GM19463 (cell line): ENCODE measurements around the gene GSK3B.
"Not testable (repeated sequence)": the region's sequence is repeated elsewhere in the genome, so short reads cannot be mapped to it uniquely, and the experiment has no call there.

ENCODE experiments used
- ATAC-seq: cut with Tn5 transposase; IDR thresholded peaks from one replicate; pipeline ENCODE4 v1.9.1; 2021; ENCODE audit warnings: mild to moderate bottlenecking, moderate library complexity; ENCODE audit not compliant: unreplicated experiment

GSK3B gene

DNA sequence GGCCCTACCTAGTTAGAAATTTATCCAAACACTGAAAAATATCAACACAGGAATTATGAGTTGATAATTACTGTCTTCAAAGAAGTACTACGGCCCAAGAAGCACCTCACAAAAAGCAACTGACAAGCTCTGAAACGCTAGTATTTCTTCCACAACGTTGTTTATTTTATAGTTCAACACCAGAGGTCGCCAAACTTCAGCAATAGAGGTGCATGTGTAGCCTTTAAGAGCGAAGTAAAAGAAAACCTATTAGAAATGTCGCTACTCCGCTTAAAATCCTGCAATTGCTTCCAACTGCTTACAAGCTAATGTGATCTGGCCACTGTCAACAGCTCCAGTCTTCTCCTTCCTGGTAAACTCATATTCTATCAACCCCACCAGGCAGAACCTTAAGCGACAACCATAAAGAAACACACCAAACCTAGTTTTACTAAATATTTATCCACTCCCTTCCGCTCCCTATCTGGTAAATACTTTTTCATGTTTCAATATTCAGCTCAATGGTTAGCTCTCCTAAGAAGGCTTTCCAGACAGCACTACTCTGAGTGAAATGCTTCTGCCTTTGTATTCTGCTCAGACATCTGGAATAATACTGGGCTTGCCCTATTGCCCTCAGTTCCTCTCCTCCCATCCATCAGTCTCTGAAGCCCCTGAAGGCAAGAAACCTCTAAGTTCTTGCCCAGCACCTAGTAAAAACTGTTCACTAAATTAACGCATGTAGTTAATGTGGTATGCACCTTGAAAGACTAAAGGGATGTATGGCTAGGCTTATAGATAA is 202.1 kb downstream of the GSK3B start:
- peak; percentile 63 for ATAC-seq

DNA sequence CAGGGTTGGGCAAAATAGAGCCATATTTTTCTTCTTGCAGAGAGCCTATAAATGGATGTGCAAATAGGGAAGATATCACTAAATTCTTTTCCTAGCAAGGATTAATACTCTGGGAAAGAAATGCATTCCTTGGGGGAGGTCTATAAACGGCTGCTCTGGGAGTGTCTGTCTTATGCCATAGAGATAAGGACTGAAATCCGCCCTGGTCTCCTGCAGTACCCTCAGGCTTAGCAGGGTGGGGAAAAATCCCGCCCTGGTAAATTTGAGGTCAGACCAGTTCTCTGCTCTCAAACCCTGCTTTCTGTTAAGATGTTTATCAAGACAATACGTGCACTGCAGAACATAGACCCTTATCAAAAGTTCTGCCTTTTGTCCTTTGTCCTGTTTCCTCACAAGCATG is 205.6 kb downstream of the GSK3B start:
- ATAC-seq = not testable (repeated sequence)

DNA sequence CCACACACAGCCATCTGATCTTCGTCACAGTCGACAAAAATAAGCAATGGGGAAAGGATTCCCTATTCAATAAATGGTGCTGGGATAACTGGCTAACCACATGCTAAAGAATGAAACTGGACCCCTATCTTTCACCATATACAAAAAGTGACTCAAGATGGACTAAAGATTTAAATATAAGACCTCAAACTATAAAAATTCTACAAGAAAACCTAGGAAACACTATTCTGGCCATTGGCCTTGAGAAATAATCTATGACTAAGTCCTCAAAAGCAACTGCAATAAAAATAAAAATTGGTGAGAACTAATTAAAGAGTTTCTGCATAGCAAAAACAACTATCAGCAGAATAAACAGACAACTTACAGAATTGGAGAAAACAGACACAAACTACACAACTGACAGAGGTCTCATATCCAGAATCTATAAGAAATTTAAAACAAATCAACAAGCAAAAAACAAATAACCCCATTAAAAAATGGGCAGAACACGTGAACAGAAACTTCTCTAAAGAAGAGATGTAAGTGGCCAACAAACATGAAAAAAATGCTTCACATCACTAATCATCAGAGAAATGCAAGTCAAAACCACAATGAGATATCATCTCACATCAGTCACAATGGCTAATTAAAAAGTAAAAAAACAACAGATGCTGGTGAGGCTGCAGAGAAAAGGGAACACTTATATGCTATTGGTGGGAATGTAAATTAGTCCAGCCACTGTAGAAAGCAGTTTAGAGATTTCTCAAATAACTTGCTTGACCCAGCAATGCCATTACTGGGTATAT is 208.3 kb downstream of the GSK3B start:
- ATAC-seq = no peak

DNA sequence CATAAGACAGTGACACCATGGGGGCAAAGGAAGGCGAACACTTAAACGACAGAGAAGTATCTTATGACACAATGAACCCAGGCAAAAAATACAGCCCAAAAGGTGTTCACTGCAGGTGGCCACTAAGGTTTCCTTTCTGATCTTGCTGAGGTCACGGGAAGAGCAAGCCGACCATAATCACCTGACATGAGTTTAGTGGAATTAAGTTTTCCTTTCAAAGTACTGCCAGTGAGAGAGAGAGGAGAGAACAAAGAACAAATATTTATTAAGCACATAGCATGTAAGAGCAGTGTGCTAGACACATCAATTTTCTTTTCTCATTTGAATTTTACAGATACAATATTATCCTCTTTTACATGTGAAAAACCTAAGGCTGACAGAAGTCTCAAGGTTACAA is 210.1 kb downstream of the GSK3B start:
- no peak for ATAC-seq

DNA sequence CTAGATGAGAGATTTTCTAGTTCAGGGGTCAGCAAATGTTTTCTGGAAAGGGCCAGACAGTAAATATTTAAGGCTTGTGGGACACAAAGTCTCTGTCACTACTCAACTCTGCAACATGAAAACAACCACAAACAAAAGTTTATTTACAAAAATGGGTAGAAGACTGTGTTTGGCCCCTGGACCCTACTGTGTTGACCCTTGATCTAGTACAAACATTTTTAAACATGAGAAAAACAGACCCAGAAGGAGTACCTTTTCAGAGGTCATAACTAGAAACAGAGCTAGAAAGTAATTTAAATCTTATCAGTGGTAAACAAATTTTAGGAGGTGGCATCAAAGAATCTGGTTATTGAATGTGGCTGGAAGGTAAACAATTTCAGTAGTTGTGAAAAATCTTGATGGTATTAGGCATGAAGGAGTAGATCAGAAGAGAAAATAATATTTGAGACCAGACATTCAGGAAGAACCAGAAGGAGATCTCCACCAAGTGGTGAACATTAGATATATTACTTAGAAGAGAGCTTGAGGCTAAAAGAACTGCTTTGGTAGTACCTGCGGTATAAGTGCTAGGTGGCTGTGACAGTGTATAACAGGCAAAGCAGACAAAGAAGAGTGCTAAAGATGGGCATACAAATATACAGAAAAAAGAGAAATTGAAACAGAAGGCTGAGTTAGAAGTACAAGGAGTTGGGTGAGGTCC is 210.6 kb downstream of the GSK3B start:
- ATAC-seq = no peak

DNA sequence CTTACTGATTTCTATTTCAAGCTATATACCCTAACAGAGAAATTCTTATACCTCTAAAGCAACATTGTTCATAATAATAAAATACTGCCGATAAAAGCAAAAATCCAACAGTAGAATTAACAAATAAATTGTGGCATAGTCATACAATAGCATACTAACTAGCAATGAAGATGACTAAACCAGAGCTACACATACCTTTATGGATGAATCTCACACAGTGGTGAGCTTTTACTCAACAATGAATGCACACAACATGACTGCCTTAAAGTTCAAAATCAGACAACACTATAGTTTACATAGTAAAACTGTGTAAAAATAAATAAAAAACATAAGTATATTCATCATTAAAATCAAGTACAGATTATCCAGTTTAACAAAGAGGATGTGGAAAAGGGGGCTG is 213.3 kb downstream of the GSK3B start:
- ATAC-seq = no peak

DNA sequence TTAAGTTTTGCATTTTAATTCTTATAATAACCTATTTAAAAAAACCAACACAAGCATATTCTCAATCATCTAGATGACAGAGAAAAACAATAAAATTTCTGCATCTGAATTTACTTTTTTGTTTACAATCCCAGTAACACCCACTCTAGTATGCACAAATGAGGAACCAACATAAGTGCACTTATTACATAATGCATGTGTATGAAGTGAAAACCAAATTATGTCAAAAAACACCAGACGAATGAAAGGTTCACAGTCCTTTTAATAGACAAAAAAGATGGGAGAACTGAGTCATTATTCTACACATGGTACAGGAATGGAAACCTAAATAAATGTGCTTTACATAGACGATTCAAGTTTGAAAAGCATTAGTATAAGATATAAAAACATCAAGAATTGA is 220.6 kb downstream of the GSK3B start:
- no peak for ATAC-seq

DNA sequence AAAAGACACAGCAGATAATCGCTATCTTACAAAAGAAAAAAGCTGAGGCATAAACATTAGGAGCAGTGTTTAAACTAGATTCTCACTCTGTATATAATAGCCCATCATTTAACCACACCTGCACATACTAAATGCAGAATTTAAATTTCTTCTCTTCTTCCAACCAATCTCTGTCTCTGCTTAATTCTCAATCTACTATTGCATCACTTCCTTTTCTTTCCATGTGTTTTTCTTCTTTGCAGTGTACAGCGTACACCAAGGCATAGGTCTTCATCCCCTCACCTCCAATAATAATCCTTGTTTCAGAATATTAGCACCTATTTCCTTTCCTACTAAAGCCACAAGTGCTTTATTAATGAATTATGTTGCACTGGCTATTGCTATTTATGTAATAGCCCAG is 221.5 kb downstream of the GSK3B start:
- ATAC-seq = no peak

DNA sequence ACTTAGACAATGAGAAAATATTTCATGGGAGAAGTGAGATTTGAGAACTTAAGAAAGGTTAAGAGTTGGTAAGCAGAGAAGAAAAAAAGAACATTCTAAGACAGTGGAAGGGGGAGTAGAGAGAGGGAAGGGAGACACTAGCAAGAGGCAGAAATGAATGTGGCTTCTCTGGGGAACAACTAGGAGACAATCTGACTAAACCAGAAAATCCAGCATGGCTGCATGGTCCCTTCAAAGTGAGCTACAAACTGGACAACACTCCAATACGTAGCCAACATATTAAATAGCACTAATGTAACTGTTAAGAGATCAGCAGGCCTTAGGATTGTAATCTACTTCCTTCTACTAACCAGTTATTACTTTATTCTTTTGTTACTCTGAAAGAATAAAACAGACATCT is 222.7 kb downstream of the GSK3B start:
- ATAC-seq = no peak

DNA sequence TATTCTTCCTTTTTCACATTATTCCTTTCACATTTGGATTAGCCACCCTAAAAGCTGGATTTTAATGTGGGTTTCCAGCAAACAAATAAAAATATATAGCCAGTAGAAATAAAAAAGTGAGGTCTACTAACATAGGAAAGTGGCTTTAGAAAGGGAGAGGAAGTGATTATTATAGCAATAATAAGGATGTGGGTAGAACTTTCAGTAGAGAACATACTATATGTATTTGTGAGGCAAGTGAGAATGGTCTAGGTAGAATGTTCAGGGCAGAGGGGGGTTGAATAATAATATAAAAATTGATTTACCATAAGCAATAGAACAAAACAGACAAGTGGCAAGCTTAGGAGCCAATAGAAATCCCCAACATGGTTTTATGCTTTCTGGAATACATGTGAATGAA is 223.7 kb downstream of the GSK3B start:
- no peak for ATAC-seq

DNA sequence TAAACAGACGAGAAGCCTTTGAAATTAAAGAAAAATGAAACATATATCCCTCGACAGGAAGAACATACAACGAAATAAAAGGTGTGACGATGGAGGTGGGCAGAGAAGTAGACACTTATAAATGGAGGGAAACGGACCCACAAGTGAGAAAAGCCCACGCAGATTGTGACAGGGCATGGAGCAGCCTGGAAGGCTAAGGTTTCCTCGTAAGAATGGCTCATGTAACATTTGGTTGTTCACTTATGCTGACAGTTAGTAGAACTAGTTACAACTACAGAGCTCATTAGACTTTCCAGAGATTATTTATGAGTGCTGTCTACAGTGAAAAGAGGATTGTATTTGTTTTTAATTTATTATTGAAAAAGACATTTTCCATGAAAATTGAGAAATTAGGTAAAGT is 229.8 kb downstream of the GSK3B start:
- no peak for ATAC-seq

DNA sequence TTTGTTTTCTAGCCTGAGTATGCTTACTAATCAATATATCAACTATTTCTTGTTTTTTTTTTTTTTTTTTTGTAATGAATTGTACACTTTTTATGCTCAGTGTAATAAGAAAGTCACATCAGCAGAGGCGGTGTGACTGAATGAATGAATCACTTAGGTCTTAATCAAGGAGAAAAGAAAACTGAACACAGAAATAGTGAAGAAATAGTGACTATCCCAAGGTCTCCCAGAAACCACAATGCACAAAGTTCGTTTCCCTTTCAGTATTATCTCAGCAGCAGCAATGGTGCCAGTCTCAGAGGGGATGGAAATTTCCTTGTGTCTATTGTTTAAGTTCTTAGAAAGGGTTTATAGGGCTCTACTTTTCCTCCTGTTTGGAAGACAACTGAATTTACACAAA is 231.6 kb downstream of the GSK3B start:
- no peak for ATAC-seq

DNA sequence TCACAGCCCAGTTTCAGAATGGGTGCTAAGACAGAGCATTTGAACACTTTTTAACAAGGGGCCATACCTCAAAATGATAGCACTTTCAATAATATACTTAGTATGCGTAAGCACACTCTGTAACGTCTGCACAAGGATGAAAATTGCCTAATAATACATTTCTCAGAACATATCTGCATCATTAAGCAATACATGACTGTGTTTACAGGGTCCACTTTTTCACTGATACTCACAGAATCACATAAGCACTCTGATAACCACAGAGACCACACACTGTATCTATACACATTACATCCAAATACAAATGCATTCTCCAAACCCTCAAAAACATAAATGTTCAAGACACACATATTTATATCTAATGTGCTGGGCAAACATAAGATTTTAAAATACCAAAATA is 232.6 kb downstream of the GSK3B start:
- ATAC-seq = no peak

DNA sequence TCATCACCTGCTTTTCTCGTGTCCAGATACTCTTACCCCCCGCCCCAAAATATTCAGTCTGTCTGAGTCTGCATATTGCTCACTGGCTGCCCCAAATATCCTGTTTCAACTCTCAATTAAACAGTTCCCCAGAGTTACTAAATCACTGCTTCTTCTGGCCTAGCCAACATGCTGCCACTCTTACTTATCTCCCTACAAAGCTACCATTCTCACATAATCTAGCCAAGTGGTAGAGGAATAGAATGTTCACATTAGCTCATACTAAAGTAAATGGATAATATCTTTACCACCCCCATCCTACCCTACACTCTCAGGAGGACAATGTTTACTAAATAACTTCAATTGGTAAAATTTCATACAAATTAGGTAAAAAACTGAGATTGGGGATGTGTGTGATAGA is 234.5 kb downstream of the GSK3B start:
- no peak for ATAC-seq

DNA sequence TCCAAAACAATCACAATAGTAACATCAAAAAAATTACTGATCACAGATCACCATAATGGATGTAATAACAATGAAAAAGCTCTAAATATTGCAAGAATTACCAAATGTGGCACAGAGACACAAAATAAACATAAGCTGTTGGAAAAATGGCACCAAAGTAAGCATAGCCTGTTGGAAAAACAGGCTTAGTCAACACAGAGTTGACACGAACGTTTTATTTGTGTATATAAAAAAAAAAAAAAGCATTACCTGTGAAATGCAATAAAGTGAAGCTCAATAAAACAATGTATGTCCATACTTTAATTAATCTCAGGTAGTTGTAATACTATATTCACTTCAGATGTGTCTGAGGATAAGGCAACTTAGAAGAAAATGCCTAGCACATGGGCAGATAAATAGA is 235.3 kb downstream of the GSK3B start:
- ATAC-seq = no peak

DNA sequence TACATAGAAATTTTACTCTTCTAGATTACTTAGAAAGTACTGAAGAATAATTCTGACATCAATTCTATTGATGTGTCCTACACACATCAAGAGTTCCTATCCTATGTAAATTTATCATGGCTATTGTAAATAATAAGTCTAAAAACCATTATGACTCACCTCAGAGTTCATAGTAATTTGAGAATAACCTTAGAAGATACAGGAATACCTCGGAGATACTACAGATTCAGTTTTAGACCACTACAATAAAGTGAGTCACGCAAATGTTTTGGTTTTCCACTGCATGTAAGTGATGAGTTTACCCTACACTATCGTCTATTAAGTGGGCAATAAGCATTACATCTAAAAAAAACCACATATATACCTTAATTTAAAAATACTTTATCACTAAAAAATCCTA is 237.6 kb downstream of the GSK3B start:
- ATAC-seq = no peak

DNA sequence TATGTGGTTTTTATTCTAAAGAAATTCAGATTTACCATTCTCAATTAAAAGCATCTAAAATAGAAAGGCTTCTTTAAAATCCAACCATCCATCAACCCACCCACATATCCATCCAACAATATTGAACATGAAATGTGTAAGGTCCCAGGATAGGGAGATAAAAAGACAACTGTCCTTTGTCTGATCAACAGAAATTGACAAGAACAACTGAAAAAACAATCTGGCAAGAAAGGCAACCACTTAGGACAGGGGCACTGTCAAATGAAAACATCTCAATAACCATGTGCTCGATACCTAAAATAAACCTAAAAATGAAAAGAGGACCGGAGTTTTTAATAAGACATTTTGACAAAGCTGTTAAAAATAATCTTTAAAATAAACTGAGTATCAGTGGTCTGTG is 245.1 kb downstream of the GSK3B start:
- ATAC-seq = no peak

DNA sequence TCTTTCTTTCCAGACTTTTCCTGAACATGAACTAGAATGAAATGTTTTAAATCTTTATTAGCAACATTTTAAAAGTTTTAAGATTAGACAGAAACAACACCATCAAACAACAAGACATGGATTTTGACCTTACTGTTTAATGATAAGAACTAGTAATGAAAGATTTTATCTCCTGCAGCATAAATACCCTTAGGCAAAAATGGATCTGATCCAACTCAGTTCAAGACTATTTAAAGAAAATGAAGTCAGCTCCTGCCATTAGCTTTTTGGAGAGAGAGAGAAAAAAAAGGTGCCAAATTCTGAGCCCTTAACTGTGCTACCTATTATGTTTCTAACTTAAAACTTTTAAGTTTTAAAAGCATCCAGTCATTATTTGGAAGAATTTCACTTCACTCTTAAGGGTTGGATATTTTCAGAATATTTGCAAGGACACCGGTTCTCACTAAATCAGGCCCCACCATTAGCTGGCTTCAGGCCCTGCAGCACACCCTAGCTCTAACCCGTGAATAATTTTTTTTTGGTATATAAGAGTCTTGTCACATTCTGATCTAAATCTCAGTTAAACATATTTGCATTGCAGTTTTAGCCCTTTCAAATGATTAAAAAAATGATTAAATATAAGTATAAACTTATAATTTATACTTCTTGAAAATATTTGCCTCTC is 252.3 kb downstream of the GSK3B start:
- no peak for ATAC-seq

DNA sequence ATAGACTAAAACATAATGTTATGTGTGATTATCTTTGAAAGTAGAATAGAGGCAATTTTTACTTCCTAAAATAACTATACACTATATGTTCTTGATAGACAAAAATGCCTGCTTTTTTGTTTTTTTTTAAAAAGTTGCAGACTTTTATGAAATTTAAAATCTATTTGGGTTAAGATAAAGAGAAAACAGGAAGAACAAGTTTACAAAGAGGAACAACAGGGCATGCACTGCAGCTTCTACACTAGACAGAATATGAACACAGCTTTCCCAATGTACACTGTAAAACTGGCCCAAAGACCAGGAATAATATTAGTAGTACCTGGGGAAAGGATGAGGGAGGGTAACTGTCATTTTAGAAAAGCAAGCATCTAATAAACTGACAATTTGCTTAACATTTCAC is 258.7 kb downstream of the GSK3B start:
- ATAC-seq = no peak

DNA sequence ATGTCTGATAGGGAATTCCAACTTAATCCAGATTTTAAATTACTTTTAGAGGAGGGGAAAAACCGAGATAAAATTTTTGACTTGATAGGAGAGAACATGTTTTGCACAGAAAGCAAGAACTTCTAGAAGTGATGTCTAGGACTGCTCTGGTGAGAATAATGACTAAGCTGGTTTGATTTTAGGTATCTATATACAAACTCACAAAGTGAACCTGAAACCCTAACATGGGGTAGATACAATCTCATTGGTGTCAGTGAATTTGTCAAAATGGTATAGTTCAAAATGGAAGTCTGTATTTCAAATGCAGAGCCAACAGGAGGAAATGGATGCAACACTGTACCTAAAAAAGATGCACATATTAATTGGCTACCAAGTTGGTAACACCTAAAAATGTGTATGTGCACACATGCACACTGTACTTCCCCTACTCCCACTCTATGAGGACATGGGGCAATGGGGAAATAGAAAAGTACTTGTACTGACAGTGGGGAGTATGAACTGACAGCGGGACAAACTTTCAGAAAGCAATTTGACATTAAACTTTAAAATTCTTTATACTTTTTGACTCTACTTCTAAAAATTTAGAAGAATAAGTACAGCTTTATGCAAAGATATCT is 259.4 kb downstream of the GSK3B start:
- ATAC-seq = no peak

DNA sequence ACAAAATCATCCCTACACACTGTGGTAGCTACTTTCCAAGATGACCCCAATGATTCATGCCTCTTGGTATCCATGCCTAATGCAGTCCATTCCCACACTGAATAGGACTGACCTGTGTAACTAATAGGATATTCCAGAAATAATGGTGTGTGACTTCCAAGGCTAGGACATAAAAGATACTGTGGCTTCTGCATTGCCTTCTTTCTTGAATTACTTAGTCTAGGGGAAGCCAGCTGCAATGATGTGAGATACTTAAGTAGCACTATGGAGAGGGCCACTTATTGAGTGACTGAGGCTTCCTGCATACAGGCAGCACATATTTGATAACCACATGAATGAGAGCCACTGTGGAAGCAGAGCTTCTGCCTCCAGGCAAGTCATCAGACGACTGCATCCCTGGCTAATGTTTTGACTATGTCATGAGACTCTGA is 262.3 kb downstream of the GSK3B start:
- no peak for ATAC-seq
